K562 (cell line): ENCODE results near the gene MATCAP1. TPM values are rescaled to one million over a fixed set of nuclear protein-coding genes. Genes with fewer than 3 reads are reported as not detected.
A peak's percentile ranks its signal among the peaks of the same experiment; 100 is the strongest.

Experiments used
- ATAC-seq: fragments of 200-7000 bp; cut with Tn5 transposase; 3 replicates; pipeline ENCODE4 v1.9.1; 2020; ENCODE audit warnings: moderate library complexity
- BruUV-seq: library from RNA; stranded (reverse); fragments of 400-500 nt; replicated peaks from 2 replicates; lab custom pipeline; 2021; lab: Mats Ljungman, UMichigan
- CTCF ChIA-PET: fragments of 300-600 bp; formaldehyde crosslinking; extraction: SDS; loops from one replicate; lab custom pipeline; 2021; ENCODE audit warnings: low intra/inter-chr PET ratio; lab: Yijun Ruan, JAX
- POLR2A ChIA-PET: fragments of 300-600, 350-650 bp; sonication (Branson Sonifier 250); formaldehyde crosslinking; extraction: SDS; loops from one replicate; lab custom pipeline; 2021; ENCODE audit warnings: antibody characterized with exemption, inconsistent platforms; lab: Yijun Ruan, JAX
- DNase-seq, 4 experiments: peaks; one replicate each; pipeline versions ENCODE4 v3.0.0 to v3.0.0-alpha.2; 2011 to 2018; ENCODE audit warnings: low spot score in 3 of 4, mixed read lengths in 3 of 4; ENCODE audit errors: extremely low read depth in 1 of 4
- FAIRE-seq: peaks from 2 replicates; lab custom pipeline; 2011; peaks lifted over from hg19 to GRCh38; lab: Jason Lieb, UNC
- H2AFZ ChIP-seq: 2 replicates; pipeline ENCODE4 v1.6.0; 2011; ENCODE audit warnings: low read depth, low read length, control low read depth, inconsistent platforms
- H3K27ac ChIP-seq: fragments of 200-600 bp; 3 replicates; pipeline ENCODE4 v1.8.0; 2011; ENCODE audit warnings: low read depth, mild to moderate bottlenecking, control low read depth, inconsistent platforms, low read length, moderate library complexity, mixed read lengths; ENCODE audit errors: extremely low read depth
- H3K27me3 ChIP-seq, 2 experiments: fragments of 300-600 bp in 1 of 2; 2 replicates in 1 of 2; 3 replicates in 1 of 2; pipeline versions ENCODE4 v1.6.0 to v1.8.0; 2011; ENCODE audit warnings: inconsistent platforms in 2 of 2, low read length in 2 of 2, mild to moderate bottlenecking in 1 of 2, mixed read lengths in 1 of 2, moderate library complexity in 1 of 2; ENCODE audit not compliant: control insufficient read depth in 2 of 2, insufficient read depth in 2 of 2
- H3K36me3 ChIP-seq: fragments of 300-600 bp; 3 replicates; pipeline ENCODE4 v1.8.0; 2011; ENCODE audit warnings: mild to moderate bottlenecking, low read length, inconsistent platforms; ENCODE audit not compliant: control insufficient read depth, insufficient read depth
- H3K4me1 ChIP-seq, 2 experiments: fragments of 200-600 bp in 1 of 2; replicated peaks in 1 of 2; 2 replicates in 1 of 2; 3 replicates in 1 of 2; pipeline versions ENCODE4 v1.5.1 to v1.8.0; 2011; ENCODE audit warnings: inconsistent platforms in 2 of 2, low read length in 2 of 2, mild to moderate bottlenecking in 1 of 2, mixed read lengths in 1 of 2, moderate library complexity in 1 of 2; ENCODE audit not compliant: control insufficient read depth in 2 of 2, insufficient read depth in 2 of 2
- H3K4me2 ChIP-seq: 2 replicates; pipeline ENCODE4 v1.6.1; 2011; ENCODE audit warnings: low read length, control low read depth, inconsistent platforms, mixed read lengths; ENCODE audit not compliant: insufficient read depth
- H3K4me3 ChIP-seq: fragments of 200-600 bp; sonication (generic), shearing (Covaris generic); 2 replicates; pipeline ENCODE4 v1.5.1; 2016; ENCODE audit warnings: control low read depth, inconsistent platforms
- H3K79me2 ChIP-seq: fragments of 200-600 bp; 3 replicates; pipeline ENCODE4 v1.8.0; 2011; ENCODE audit warnings: low read length, inconsistent platforms; ENCODE audit not compliant: control insufficient read depth, insufficient read depth
- H3K9ac ChIP-seq, 2 experiments: 2 replicates each; pipeline versions ENCODE4 v1.6.0 to v1.6.1; 2011; ENCODE audit warnings: low read depth in 2 of 2, low read length in 2 of 2, control low read depth in 1 of 2, inconsistent platforms in 1 of 2, mild to moderate bottlenecking in 1 of 2, mixed read lengths in 1 of 2; ENCODE audit not compliant: insufficient read depth in 1 of 2
- H3K9me1 ChIP-seq: one replicate; pipeline ENCODE4 v1.6.0; 2011; ENCODE audit warnings: inconsistent platforms, mild to moderate bottlenecking, low read length, moderate library complexity; ENCODE audit not compliant: control insufficient read depth, insufficient read depth
- H3K9me3 ChIP-seq: replicated peaks from 2 replicates; pipeline ENCODE4 v1.5.1; 2011; ENCODE audit warnings: low read depth, low read length, inconsistent platforms; ENCODE audit not compliant: control insufficient read depth, insufficient read depth
- H4K20me1 ChIP-seq: replicated peaks from 2 replicates; pipeline ENCODE4 v1.6.1; 2011; ENCODE audit warnings: low read length, inconsistent platforms, mixed read lengths; ENCODE audit not compliant: control insufficient read depth, insufficient read depth
- BCLAF1 ChIP-seq, 2 experiments: fragments of 450-650 bp in 1 of 2; IDR thresholded peaks; 2 replicates each; pipeline ENCODE4 v1.6.1; 2011 to 2017; ENCODE audit warnings: low read depth in 2 of 2, antibody characterized with exemption in 1 of 2, borderline replicate concordance in 1 of 2, low read length in 1 of 2, mild to moderate bottlenecking in 1 of 2, mixed read lengths in 1 of 2; ENCODE audit not compliant: control insufficient read depth in 1 of 2
- BRD4 ChIP-seq: fragments of 200-600 bp; sonication (generic); IDR thresholded peaks from 2 replicates; pipeline ENCODE4 v1.6.1; 2017; ENCODE audit warnings: inconsistent platforms
- EP300 ChIP-seq: IDR thresholded peaks from 2 replicates; pipeline ENCODE4 v1.6.1; 2012; ENCODE audit warnings: low read length, improper control_type of control experiment
- MCM7 ChIP-seq, 2 experiments: fragments of 450-650 bp; IDR thresholded peaks; 2 replicates each; pipeline ENCODE4 v1.6.1; 2016 to 2018
- MTA3 ChIP-seq: fragments of 450-650 bp; formaldehyde crosslinking; IDR thresholded peaks from 2 replicates; pipeline ENCODE4 v1.6.1; 2017; ENCODE audit warnings: mild to moderate bottlenecking, borderline replicate concordance
- MYNN ChIP-seq, 2 experiments: sonication (generic); formaldehyde crosslinking in 1 of 2; IDR thresholded peaks; 2 replicates each; pipeline versions ENCODE4 v1.5.0 to v1.6.1; 2016 to 2020; ENCODE audit warnings: antibody characterized with exemption in 1 of 2, missing genetic modification reagents in 1 of 2
- PRPF4 ChIP-seq: fragments of 200-400 bp; formaldehyde crosslinking; IDR thresholded peaks from one replicate; pipeline ENCODE4 v1.6.1; 2017; ENCODE audit warnings: low read length, low read depth, mild to moderate bottlenecking; ENCODE audit not compliant: insufficient read depth, poor library complexity, severe bottlenecking
- RBBP5 ChIP-seq: fragments of 200-600 bp; sonication (generic); IDR thresholded peaks from 2 replicates; pipeline ENCODE4 v1.6.1; 2012; ENCODE audit warnings: borderline replicate concordance, mild to moderate bottlenecking, low read length, control low read depth, inconsistent platforms; ENCODE audit not compliant: insufficient read depth, poor library complexity, severe bottlenecking
- SUPT5H ChIP-seq: fragments of 450-650 bp; IDR thresholded peaks from 2 replicates; pipeline ENCODE4 v1.6.1; 2016
- TAF15 ChIP-seq: fragments of 200-400 bp; formaldehyde crosslinking; IDR thresholded peaks from 2 replicates; pipeline ENCODE4 v1.6.1; 2017; ENCODE audit warnings: mild to moderate bottlenecking, low read depth, low read length, moderate library complexity
- TAF7 ChIP-seq: fragments of 450-650 bp; IDR thresholded peaks from 2 replicates; pipeline ENCODE4 v1.6.1; 2016; ENCODE audit warnings: missing genetic modification characterization, missing compliant biosample characterization
- ZFP1 ChIP-seq: fragments of 450-650 bp; formaldehyde crosslinking; IDR thresholded peaks from 2 replicates; pipeline ENCODE4 v1.4.0; 2020; ENCODE audit warnings: mild to moderate bottlenecking, mixed read lengths
- ZNF592 ChIP-seq: fragments of 450-650 bp; IDR thresholded peaks from 2 replicates; pipeline ENCODE4 v1.6.1; 2017; ENCODE audit warnings: antibody characterized with exemption, mild to moderate bottlenecking
- WGBS: fragments of 100-300 bp; shearing (Covaris generic); methylation state at CpG from one replicate; pipeline ENCODE4 v1.1.6; 2016; ENCODE audit warnings: low coverage, mixed read lengths; ENCODE audit not compliant: insufficient coverage; ENCODE audit errors: missing lambda C conversion rate; 5-methylcytosine and 5-hydroxymethylcytosine counted together
- in situ Hi-C: fragments of 300-500 bp; cut with MboI; formaldehyde crosslinking; loops from 4 replicates; pipeline ENCODE4 v1.15.0; 2018; ENCODE audit warnings: inconsistent platforms, mixed read lengths
- intact Hi-C: fragments of 100-400 bp; cut with micrococcal nuclease; formaldehyde crosslinking; loops from 2 replicates; pipeline ENCODE4 v1.14.2; 2022
- polyA plus RNA-seq, 8 experiments: library from polyadenylated mRNA; depleted of rRNA in 4 of 8; stranded (reverse) in 5 of 8; unstranded in 3 of 8; fragments of >200 nt; fragmentation: Nextera tagmentation in 2 of 8; fragmentation: Illumina TruSeq in 1 of 8; extraction: Ambion mirVana in 2 of 8; extraction: Trizol in 1 of 8; gene quantifications; 2 replicates each; pipeline versions ENCODE4 v1.2.1 to v1.2.3, GENCODE V29; 2011 to 2014; ENCODE audit warnings: inconsistent platforms in 1 of 8, missing spikeins in 1 of 8
- total RNA-seq, 7 experiments: library from RNA; depleted of rRNA in 6 of 7; stranded (reverse); fragments of >200 nt in 6 of 7; fragmentation: Illumina TruSeq in 2 of 7; extraction: Trizol in 2 of 7; gene quantifications; 2 replicates each; pipeline versions ENCODE4 v1.2.1 to v1.2.3, GENCODE V29; 2011 to 2021; ENCODE audit warnings: low replicate concordance in 1 of 7

MATCAP1 gene
- total and polyA plus RNA-seq, 9 of the 15 experiments (the other 6 are each of a cell fraction or from before 2014, with no cell fraction given): 3.4 to 20.5 (median 10.3) TPM

GRCh38 chr16:67216612-67217490 lies 33.1 kb upstream of the MATCAP1 start:
- CTCF ChIA-PET: no interaction called here
- TF ChIP-seq PRPF4 (no peak), TAF7 (tag) (0 out of 2 replicates have a peak, but pooled peaks have one; percentile 35), MCM7 (IDR thresholded peaks at IDR 0.05) (no peak), BCLAF1 (IDR thresholded peaks at IDR 0.05; ENCODE audit: borderline replicate concordance in 1 of 2, control insufficient read depth in 1 of 2, low read depth in 2 of 2, low read length in 1 of 2) (no peak), SUPT5H (peak; percentile 50; the same call in 1 of the 2 replicates), BRD4 (no peak), ZNF592 (peak; percentile 66; the same call in 1 of the 2 replicates), ZFP1 (CRISPR knock-in tag) (no peak), EP300 (0 out of 2 replicates have a peak, but pooled peaks have one; percentile 31), RBBP5 (peak; percentile 21), MTA3 (peak; percentile 60; the same call in 1 of the 2 replicates), MYNN (IDR thresholded peaks at IDR 0.05) (0 out of 2 replicates have a peak, but pooled peaks have one; percentile 40), MYNN (CRISPR knock-in tag; IDR thresholded peaks at IDR 0.05) (no peak), TAF15 (no peak)

More at GRCh38 chr16:67216612-67217490, 33.1 kb upstream of the MATCAP1 start:
- Histone ChIP-seq H3K4me2 (peak overlapping the region; percentile 64), H3K36me3 (no peaks in the 10 kb centered on the region), H3K79me2 (no peaks in the 10 kb centered on the region), H2AFZ (peak overlapping the region; percentile 94), H3K9me3 (no peaks in the 10 kb centered on the region), H3K27ac (peak overlapping the region; percentile 42), H3K4me1 (peaks cover 20 to 24% of the 10 kb centered on the region in 2 experiments), H3K9me1 (no peaks in the 10 kb centered on the region), H3K4me3 (no peak overlapping the region), H4K20me1 (no peaks in the 10 kb centered on the region), H3K9ac (peak overlapping the region; percentile 33 to 89; a peak in 3 of 4 replicates), H3K27me3 (no peaks in the 10 kb centered on the region)
- FAIRE-seq: peak; percentile 93
- peak; percentile 64 to 83 (median 73) for DNase-seq
- 35% methylated on average over 17 of the region's 18 CpGs for WGBS
- intact Hi-C loops: no loop called here
- ATAC-seq: peak; percentile 89
- in situ Hi-C loops: no loop called here
- POLR2A ChIA-PET: interaction anchor here (0.6 to 3.1 kb wide), 6 partner anchors 9 to 20 kb away, joined by 3 to 21 read pairs (median 4); partner anchors contain the start of gene TMEM208
- no TSS peak for BruUV-seq
